Measurements from ENCODE around the gene PRSS53. TPM values are rescaled to one million over a fixed set of nuclear protein-coding genes. Genes with fewer than 3 reads are reported as not detected.

PRSS53 gene
- polyA plus RNA-seq, 3 donors, result 0.17 to 5.1 TPM; not detected in 1

DNA sequence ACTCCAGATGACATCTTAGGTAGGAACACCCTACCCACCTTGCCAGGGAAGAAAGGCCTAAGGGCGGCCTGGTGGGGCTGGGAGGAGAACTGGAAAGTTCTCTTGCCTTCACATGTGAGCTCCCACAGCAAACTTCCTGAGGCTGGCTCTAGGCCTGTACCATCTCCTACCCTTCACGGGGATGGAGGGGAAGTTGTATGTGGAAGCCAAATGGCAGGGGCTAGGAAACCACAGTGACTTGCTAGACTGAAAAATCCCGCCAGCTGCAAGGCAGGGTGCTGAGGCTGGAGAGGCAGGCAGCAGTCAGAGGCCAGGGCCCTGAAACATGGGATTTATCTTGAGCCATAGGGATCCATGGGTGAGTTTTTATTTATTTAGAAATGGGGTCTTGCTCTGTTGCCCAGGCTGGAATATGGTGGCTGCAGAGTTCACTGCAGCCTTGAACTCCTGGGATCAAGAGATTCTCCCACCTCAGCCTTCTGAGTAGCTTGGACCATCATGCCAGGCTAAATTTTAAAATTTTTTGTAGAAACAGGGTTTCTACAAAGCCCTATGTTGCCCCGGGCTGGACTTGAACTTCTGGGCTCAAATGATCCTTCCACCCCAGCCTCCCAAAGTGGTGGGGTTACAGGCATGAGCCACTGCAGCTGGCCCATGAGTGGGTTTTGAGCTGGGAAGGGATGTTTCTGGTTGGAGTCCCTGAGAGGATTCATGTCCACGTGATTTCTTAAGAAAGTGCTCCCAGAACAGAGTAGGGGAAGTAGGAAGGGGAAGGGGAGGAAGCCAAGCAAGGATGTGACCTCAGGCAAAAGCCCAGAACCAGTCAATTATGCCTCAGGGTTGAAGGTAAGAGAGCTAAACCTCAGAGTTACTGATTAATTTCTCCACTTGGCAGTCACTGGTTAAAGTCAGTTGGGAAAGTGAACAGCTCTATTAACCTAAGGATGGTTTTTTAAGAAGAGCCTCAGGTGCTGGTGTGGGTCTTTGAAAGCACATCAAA is 24.7 kb upstream of the PRSS53 start:
- peaks cover 55% of the 10 kb centered on the region for H3K79me2 ChIP-seq (ENCODE audit: insufficient read depth, low read length)
- H3K4me1 ChIP-seq (ENCODE audit: control insufficient read depth in 1 of 2, insufficient read depth in 2 of 2, low read length in 2 of 2), result peaks cover 70 to 80% of the 10 kb centered on the region in 2 donors
- DNase-seq, result peak; percentile 77 to 95 (median 87)
- H3K27me3 ChIP-seq (ENCODE audit: control insufficient read depth in 2 of 2, insufficient read depth in 2 of 2, low read length in 2 of 2), result no peaks in the 10 kb centered on the region
- TF ChIP-seq, protein P1, sequence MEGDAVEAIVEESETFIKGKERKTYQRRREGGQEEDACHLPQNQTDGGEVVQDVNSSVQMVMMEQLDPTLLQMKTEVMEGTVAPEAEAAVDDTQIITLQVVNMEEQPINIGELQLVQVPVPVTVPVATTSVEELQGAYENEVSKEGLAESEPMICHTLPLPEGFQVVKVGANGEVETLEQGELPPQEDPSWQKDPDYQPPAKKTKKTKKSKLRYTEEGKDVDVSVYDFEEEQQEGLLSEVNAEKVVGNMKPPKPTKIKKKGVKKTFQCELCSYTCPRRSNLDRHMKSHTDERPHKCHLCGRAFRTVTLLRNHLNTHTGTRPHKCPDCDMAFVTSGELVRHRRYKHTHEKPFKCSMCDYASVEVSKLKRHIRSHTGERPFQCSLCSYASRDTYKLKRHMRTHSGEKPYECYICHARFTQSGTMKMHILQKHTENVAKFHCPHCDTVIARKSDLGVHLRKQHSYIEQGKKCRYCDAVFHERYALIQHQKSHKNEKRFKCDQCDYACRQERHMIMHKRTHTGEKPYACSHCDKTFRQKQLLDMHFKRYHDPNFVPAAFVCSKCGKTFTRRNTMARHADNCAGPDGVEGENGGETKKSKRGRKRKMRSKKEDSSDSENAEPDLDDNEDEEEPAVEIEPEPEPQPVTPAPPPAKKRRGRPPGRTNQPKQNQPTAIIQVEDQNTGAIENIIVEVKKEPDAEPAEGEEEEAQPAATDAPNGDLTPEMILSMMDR (IDR thresholded peaks at IDR 0.05), result no peak
- H3K9me3 ChIP-seq (replicated peaks in 1 of 2; ENCODE audit: control insufficient read depth in 1 of 2, insufficient read depth in 1 of 2, low read length in 2 of 2), result no peaks in the 10 kb centered on the region
- no peak overlapping the region for H2AFZ ChIP-seq (ENCODE audit: insufficient read depth, low read depth, low read length, poor library complexity, severe bottlenecking)
- H3K36me3 ChIP-seq (replicated peaks in 1 of 2; ENCODE audit: control insufficient read depth in 1 of 2, insufficient read depth in 2 of 2, low read length in 2 of 2), result peaks cover 34 to 38% of the 10 kb centered on the region in 2 donors
- peaks cover 0 to 2% (median 0%) of the 10 kb centered on the region in 3 donors for H3K27me3 Mint-ChIP-seq (ENCODE audit: low read depth in 3 of 3)
- WGBS (ENCODE audit: insufficient coverage), result 0% methylated on average over 2 of the region's 5 CpGs
- H3K27ac Mint-ChIP-seq, result peak overlapping the region; percentile 94 to 100 (median 98)
- H3K4me3 ChIP-seq (replicated peaks in 1 of 3; ENCODE audit: low read depth in 2 of 3, low read length in 3 of 3), result peak overlapping the region in 1 of 3 experiments; percentile 61
- H3K9me3 Mint-ChIP-seq, result peaks cover 0 to 3% (median 0%) of the 10 kb centered on the region in 7 donors
- H3K4me2 ChIP-seq (replicated peaks; ENCODE audit: extremely low read depth, low read length, poor library complexity, severe bottlenecking), result peak overlapping the region; percentile 64
- H4K20me1 ChIP-seq (ENCODE audit: insufficient read depth, low read length), result peaks cover 8% of the 10 kb centered on the region
- H3K4me3 Mint-ChIP-seq, result peak overlapping the region; percentile 45 to 65
- peaks cover 67% of the 10 kb centered on the region for H3K4me1 Mint-ChIP-seq
- peak overlapping the region; percentile 89 to 98 for H3K27ac ChIP-seq (ENCODE audit: low read depth in 1 of 2, low read length in 2 of 2)
- no peak overlapping the region for H3K9ac ChIP-seq (ENCODE audit: insufficient read depth, low read length, poor library complexity, severe bottlenecking)
- peaks cover 36 to 42% of the 10 kb centered on the region in 2 donors for H3K36me3 Mint-ChIP-seq
- intact Hi-C loops (cut with micrococcal nuclease), result loop anchor here (2.0 to 10.0 kb wide), 4 partner anchors 29 to 761 kb away; partner anchors contain the start of genes FUS (in 1 of the 2) and ZNF267 (in 1 of the 2)

DNA sequence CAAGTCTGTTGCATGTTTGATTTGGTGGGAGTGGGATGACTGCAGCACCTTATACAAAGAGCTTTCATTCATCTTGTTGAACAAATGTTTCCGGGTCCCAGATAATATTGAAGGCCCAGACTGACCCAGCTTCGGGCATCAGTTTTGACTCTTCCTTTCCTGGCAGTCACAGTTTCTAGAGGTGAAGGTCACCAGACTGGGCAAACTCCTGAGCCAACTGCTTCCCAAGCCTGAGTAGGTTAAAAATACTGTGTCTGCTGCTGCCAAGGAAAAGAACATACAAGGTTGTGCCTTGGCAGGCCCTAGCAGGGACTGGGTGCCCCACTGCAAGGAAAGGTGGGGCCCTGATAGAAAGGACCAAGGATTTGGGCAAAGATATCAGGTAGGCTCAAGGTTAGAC is 24.0 kb upstream of the PRSS53 start:
- Mint-ChIP-seq H3K27me3 (ENCODE audit: low read depth in 3 of 3) (peaks cover 0 to 2% (median 0%) of the 10 kb centered on the region in 3 donors), H3K36me3 (peaks cover 36 to 42% of the 10 kb centered on the region in 2 donors), H3K27ac (peak overlapping the region; percentile 94 to 100 (median 98)), H3K4me3 (peak overlapping the region in 1 of 2 donors; percentile 31), H3K9me3 (peaks cover 0 to 1% (median 0%) of the 10 kb centered on the region in 7 donors), H3K4me1 (peaks cover 66% of the 10 kb centered on the region)
- Histone ChIP-seq H3K36me3 (replicated peaks in 1 of 2; ENCODE audit: control insufficient read depth in 1 of 2, insufficient read depth in 2 of 2, low read length in 2 of 2) (peaks cover 34 to 38% of the 10 kb centered on the region in 2 donors), H2AFZ (ENCODE audit: insufficient read depth, low read depth, low read length, poor library complexity, severe bottlenecking) (no peak overlapping the region), H3K4me2 (replicated peaks; ENCODE audit: extremely low read depth, low read length, poor library complexity, severe bottlenecking) (peak overlapping the region; percentile 64), H3K9ac (ENCODE audit: insufficient read depth, low read length, poor library complexity, severe bottlenecking) (no peak overlapping the region), H3K4me1 (ENCODE audit: control insufficient read depth in 1 of 2, insufficient read depth in 2 of 2, low read length in 2 of 2) (peaks cover 69 to 81% of the 10 kb centered on the region in 2 donors), H3K9me3 (replicated peaks in 1 of 2; ENCODE audit: control insufficient read depth in 1 of 2, insufficient read depth in 1 of 2, low read length in 2 of 2) (no peaks in the 10 kb centered on the region), H3K4me3 (replicated peaks in 1 of 3; ENCODE audit: low read depth in 2 of 3, low read length in 3 of 3) (peak overlapping the region in 1 of 3 experiments; percentile 61), H3K79me2 (ENCODE audit: insufficient read depth, low read length) (peaks cover 58% of the 10 kb centered on the region), H3K27ac (ENCODE audit: low read depth in 1 of 2, low read length in 2 of 2) (peak overlapping the region; percentile 89 to 98), H4K20me1 (ENCODE audit: insufficient read depth, low read length) (peaks cover 8% of the 10 kb centered on the region), H3K27me3 (ENCODE audit: control insufficient read depth in 2 of 2, insufficient read depth in 2 of 2, low read length in 2 of 2) (no peaks in the 10 kb centered on the region)
- 81% methylated on average over 2 of the region's 2 CpGs for WGBS (ENCODE audit: insufficient coverage)
- DNase-seq, result no peak
- TF ChIP-seq, protein P1 (IDR thresholded peaks at IDR 0.05), result no peak
- intact Hi-C loops (cut with micrococcal nuclease), result loop anchor here (2.0 to 10.0 kb wide), 4 partner anchors 30 to 762 kb away; partner anchors contain the start of genes FUS (in 1 of the 2) and ZNF267 (in 1 of the 2)

Measured in CD14-positive monocyte (primary cell).